C4-2B (cell line): ENCODE data around the gene RBM43.

Source experiments
- CTCF ChIP-seq: fragments of 450-650 bp; conservative IDR thresholded peaks from 2 replicates; pipeline ENCODE4 v1.5.1; 2017; ENCODE audit warnings: mild to moderate bottlenecking
- ZFX ChIP-seq: fragments of 450-650 bp; IDR thresholded peaks from 2 replicates; pipeline ENCODE4 v1.6.1; 2017

- TF ChIP-seq CTCF (no peak), ZFX (no peak)
Measured at GRCh38 chr2:151246152-151246551, 15.5 kb downstream of the RBM43 start.
